Measurements from ENCODE around the gene LMO2.
"Not testable (repeated sequence)": the region's sequence is repeated elsewhere in the genome, so short reads cannot be mapped to it uniquely, and the experiment has no call there.

Gene LMO2

DNA sequence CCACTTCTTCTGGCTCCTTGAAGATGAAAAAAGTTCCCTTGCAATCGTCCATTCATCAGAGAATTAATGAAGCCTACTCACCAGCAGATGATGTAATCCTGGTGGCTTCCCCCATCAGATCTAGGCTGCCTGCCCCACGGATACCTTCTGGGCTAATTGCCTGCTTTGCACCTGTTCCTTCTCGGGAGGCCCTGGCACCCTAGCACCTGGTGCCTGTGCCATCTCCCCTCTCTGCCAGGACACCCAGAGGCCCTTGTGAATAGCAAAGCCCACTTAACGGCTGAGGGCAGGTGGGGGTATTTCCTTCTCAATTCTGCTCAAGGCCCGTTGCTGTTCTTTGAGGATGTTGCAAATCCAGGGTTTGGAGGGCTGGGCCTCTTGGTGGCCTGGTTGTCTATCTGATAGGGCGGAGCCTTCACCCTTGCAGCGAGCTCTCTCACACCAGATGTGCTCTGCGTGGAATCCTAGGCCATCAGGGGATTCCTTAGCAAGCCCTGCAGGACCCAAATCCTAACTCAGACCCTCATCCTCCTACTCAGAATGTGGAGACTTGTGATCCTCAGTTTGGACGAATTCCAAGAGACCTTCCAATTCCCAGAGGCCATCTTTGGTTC lies at the start of gene LMO2:
Gene LMO2, minus strand, starts transcription at position 363 of the 614 bp plus-strand sequence. CDS start 22,360 bp downstream, outside the sequence.
- peak; percentile 41 to 54 for DNase-seq

GRCh38 chr11:33940538-33940815 lies 48.6 kb upstream of the LMO2 start:
- no peak for DNase-seq

- no peak for DNase-seq
Observed at GRCh38 chr11:33936725-33937604, 45.1 kb upstream of the LMO2 start.

DNA sequence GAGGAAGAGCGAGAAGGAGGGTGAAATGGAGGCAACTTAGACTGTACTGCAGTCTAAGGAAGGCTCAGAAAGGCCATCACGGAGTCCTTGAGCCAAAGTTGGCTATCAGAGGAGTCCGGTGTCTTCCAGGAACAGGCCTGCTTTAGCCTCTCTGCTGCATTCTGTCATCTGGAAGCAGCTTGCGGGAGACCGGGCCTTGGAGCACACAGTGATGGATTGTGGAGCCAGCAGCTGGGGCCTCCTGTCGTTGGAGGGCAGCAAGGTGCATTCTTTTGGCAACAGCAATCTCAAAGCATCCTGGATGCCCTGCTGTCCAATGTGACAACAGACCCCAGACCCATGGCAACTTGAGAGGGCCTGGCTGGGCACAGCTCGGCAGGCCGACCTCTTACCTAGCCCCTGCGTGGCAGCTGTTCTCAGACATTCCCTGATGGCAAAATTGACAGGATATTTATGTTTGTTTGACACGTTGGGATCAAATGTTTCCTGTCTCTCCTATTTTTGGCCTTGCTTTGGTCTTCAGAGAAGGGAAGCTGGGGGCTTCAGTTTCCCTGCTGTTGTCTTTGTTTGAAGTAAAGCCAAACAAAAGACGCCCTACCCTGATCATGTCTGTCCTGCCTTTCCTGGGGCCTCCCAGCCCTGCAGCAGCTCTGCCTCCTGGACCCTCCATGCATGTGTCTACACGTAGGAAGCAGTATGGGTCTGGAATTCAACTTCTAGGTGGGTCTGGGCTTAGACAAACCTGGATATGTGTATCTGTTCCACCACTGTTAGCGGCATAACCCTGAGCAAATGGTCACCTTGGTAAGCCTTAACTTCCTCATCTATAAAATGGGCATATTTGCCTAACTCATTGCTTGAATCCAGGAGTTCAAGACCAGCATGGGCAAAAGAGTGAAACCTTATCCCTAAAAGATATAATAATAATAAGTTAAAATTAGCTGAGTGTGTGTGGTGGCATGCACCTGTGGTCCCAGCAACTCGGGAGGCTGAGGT lies 43.9 kb upstream of the LMO2 start:
- DNase-seq = no peak

GRCh38 chr11:33935005-33935404 lies 43.1 kb upstream of the LMO2 start:
- no peak for DNase-seq

DNA sequence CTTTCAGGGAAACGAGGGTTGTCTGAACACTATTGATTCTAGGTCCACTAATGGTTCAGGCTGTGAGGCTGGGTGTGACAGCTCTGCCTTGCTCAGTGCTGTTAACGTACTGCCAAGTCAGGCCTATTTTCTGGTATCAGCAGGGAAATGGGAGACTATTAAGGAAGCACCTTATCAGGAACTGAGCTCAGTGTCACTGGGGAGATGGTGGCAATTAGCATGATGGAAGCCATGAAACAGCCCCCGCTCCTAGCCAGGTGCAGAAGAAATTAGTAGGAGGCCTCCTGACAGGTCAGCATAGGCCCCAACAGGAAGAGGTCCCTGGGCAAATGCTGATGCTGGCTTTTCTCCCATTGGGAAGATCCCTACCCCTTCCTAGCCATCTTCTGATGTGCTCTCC lies 42.6 kb upstream of the LMO2 start:
- no peak for DNase-seq

DNA sequence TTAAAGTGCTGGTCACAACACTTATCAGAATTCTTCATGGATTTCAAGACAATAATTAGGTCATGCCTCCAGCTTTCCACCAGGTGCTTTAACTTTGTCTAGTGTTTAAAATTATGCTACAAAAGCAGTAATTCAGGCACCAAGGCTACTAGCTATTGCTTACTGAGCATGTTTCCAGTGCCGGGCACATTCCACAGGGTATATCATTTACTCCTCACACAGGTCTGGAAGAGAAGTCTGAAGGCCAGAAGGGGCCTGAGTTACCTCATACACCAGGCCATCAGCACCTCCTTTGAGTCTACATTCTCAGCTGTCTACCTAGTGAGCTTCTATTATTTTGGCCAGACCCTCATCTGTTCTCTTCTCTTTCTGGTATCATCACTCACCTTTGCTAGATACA lies 41.7 kb upstream of the LMO2 start:
- DNase-seq = no peak

- no peak for DNase-seq
Observed at GRCh38 chr11:33932721-33933120, 40.8 kb upstream of the LMO2 start.

GRCh38 chr11:33931739-33932366 lies 40.0 kb upstream of the LMO2 start:
- not testable (repeated sequence) for DNase-seq

- no peak for DNase-seq
Observed at GRCh38 chr11:33931067-33931466, 39.2 kb upstream of the LMO2 start.

DNA sequence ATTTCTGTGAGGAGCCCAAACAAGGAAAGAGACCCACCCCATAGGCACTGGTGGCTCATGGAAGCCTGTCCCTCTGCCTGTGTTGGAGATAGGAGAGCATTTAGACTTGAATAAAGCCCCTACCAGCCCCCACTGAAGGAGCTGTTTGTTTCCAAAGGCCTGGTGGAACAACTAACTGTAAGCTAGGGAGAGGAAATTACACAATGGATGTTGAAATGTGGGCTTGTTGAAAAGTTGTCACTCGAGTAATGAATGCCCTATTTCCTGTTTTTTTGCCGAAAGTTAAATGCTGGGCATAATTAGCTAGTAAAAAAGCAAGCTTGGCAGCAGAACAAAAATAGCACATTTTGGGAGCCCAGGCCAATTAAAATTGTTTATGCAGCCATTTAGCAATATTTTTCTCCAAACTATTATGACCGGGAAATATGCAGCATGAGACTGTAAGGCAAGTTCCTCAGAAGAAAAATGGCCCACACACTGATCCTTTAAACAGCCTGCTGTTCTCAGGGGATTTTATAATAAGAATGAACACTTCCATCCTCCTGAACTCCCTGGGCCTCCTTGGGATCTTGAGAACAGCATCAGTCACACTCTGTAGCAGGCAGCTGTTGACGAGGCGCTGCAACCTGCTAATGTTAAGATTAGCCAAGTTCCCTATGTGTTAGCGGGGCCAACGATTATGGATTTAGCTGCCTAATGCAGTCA lies 38.6 kb upstream of the LMO2 start:
- DNase-seq = peak; percentile 24 to 93

DNA sequence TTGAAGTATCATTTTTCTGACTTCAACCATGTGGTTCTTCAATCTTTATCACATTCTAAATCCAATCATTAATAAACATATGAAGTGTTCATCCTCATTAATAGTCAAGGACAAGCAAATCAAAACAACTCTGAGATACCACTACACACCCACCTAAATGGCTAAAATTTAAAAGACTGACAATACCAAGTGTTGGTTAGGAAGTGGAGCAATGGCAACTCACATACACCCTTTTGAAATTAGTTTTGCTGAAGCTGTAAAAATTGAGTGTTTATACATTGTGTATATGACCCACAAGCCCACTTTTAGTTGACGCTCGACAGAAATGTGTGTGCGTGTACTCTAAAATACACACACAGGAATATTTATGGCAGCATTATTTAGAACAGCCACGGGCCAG lies 36.7 kb upstream of the LMO2 start:
- no peak for DNase-seq

- DNase-seq = no peak
Observed at GRCh38 chr11:33926671-33927552, 35.0 kb upstream of the LMO2 start.

DNA sequence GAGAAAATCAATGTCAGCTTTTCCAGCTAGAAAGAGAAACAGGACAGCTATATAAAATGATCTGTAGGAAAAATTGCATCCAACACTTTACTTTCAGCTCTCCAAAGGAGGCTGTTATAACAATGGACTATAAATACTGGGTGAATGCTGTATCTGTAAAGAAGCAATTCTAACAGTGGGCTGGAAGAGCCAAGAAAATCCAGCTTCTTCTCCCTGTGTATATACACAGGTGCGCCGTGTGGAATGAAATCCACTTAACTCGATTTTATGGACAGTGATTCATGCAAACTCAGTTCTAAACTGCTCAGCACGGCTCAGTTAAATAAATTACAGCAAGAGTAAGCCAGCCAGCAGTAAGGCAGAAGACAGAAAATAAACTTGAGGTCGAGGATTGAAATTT lies 32.5 kb upstream of the LMO2 start:
- DNase-seq = no peak

GRCh38 chr11:33923626-33924025 lies 31.8 kb upstream of the LMO2 start:
- DNase-seq = no peak

GRCh38 chr11:33920838-33921613 lies 29.1 kb upstream of the LMO2 start:
- peak; percentile 54 to 67 for DNase-seq

DNA sequence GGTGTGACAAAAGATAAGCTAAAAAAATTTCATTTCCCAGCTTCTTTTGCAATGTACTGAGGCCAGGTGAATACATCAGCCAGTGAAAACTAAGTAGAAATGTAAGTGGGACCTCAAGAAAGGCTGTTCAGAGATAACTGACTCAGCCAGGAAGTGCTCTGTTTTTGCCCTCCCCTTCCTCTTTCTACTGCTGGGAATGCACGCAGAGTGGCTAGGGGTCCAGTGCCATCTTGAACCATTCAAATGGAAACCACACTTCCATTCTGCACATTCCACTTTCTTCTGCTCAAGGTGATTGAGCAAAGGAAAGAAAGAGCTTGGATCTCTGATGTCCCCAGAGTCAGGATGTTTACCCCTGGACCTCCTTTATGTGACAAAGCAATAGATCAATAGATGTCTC lies 27.8 kb upstream of the LMO2 start:
- no peak for DNase-seq

DNA sequence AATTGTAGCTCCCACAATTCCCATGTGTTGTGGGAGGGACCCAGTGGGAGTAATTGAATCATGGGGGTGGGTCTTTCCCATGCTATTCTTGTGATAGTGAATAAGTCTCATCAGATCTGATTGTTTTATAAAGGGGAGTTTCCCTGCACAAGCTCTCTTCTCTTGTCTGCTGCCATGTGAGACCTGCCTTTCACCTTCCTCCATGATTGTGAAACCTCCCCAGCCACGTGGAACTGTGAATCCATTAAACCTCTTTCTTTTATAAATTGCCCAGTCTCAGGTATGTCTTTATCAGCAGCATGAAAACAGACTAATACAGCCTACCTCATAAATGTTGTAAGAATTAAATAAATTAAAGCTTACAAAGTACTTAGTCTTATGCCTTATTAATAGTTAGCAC lies 25.5 kb upstream of the LMO2 start:
- not testable (repeated sequence) for DNase-seq

GRCh38 chr11:33916736-33917135 lies 24.9 kb upstream of the LMO2 start:
- DNase-seq = no peak

DNA sequence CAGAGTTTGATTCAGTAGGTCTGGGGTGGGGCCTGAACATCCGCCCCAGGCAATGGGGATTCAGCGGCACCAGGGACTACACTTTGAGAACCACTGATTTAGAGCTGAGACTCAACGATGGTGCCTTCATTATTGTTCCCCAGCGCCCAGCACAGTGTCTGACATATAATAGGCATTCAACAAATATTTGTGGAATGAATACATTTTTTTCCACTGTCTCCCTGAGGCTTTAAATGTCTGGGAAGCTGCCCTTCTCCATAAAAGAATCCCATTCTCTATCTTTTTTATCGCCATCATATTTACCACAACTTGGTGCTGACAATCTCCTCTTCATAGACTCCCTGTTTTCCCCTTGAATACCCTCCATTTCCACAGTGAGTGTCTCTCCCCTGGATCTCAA lies 23.6 kb upstream of the LMO2 start:
- DNase-seq = no peak
